ENCODE results near the gene NUBP2.

DNA sequence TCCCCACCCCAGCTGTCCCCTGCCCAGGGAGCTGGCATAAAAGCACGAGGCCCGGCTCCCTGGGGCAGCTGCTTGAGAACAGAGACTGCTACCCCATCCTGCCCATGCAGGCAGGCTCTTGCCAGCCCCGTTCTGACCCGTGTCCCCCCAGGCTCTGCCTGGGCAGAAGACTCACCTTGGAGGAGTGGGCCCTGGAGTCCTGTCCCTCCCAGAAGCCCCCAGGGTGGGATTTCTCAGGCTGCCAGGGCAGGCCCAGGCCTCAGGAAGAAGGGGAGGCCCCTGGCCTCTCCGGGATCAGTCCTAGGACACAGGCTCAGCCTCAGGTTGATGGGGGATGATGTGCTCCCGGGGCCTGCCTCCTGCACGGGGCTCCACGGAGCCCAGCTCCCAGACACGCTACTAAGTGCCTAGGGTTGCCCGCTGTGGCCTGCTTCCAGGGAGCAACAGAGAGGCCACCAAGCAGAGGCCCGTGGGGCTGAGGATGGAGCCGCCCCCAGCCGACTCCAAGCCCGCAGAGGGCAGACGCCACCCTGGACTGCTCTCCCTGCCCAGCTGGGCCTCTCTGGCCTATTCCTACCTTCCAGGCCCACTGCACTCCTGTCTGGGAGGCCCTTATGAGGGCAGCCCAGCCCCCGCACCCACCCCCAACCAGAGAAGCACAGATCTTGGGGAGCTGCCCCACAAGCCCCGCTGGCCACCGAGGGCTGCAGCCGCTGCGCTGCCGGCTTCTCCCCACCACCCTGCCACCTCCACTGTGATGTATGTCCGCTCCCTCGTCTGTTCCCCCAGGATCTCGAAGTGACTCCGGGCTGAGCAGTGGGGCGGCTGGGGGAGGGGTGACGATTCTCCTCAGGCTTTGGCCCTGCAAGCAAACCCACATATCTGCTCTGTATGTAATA, 13.1 kb upstream of the NUBP2 start:
- TF ChIP-seq CTCF (conservative IDR thresholded peaks at IDR 0.05 in 1 of 2, IDR thresholded peaks at IDR 0.05 in 1 of 2; ENCODE audit: extremely low read depth in 1 of 2, insufficient read depth in 1 of 2, low read depth in 1 of 2, low read length in 2 of 2) (no peak), EZH2 (IDR thresholded peaks at IDR 0.05; ENCODE audit: borderline replicate concordance, low read length) (no peak)

All from mammary epithelial cell (primary cell).